Liver (tissue), 9 donors: Measurements from ENCODE around the gene CDCA5. TPM values are rescaled to one million over a fixed set of nuclear protein-coding genes. Genes with fewer than 3 reads are reported as not detected.

Experiments used
- DNase-seq: peaks from one replicate; pipeline ENCODE4 v3.0.0-alpha.2; 2017; ENCODE audit warnings: low spot score
- H3K27ac ChIP-seq, 2 donors: one replicate each; pipeline ENCODE4 v1.7.0; 2013; ENCODE audit warnings: inconsistent platforms in 2 of 2, low read length in 2 of 2, control low read depth in 1 of 2, low read depth in 1 of 2, mild to moderate bottlenecking in 1 of 2
- H3K27me3 ChIP-seq, 4 donors: one replicate each; pipeline versions ENCODE4 v1.6.1 to v1.7.0; 2013; ENCODE audit warnings: low read length in 3 of 4, inconsistent platforms in 1 of 4, mild to moderate bottlenecking in 1 of 4, moderate library complexity in 1 of 4; ENCODE audit not compliant: control insufficient read depth in 4 of 4, insufficient read depth in 4 of 4
- H3K36me3 ChIP-seq, 4 donors: one replicate each; pipeline versions ENCODE4 v1.6.1 to v1.7.0; 2013; ENCODE audit warnings: low read length in 3 of 4, mild to moderate bottlenecking in 3 of 4, low read depth in 1 of 4, moderate library complexity in 1 of 4; ENCODE audit not compliant: control insufficient read depth in 4 of 4, insufficient read depth in 3 of 4
- H3K4me1 ChIP-seq, 4 donors: one replicate each; pipeline versions ENCODE4 v1.6.1 to v1.7.0; 2013; ENCODE audit warnings: low read length in 3 of 4, mild to moderate bottlenecking in 3 of 4, moderate library complexity in 1 of 4; ENCODE audit not compliant: control insufficient read depth in 4 of 4, insufficient read depth in 4 of 4
- H3K4me3 ChIP-seq, 3 donors: one replicate each; pipeline versions ENCODE4 v1.6.1 to v1.7.0; 2013; ENCODE audit warnings: low read length in 3 of 3, control low read depth in 1 of 3, low read depth in 1 of 3, mild to moderate bottlenecking in 1 of 3
- H3K9ac ChIP-seq, 2 donors: one replicate each; pipeline ENCODE4 v1.7.0; 2013; ENCODE audit warnings: low read length in 2 of 2, mild to moderate bottlenecking in 2 of 2, moderate library complexity in 2 of 2, control low read depth in 1 of 2, low read depth in 1 of 2
- H3K9me3 ChIP-seq, 4 donors: one replicate each; pipeline versions ENCODE4 v1.6.1 to v1.7.0; 2013; ENCODE audit warnings: low read length in 3 of 4; ENCODE audit not compliant: control insufficient read depth in 4 of 4
- ATF3 ChIP-seq: IDR thresholded peaks from 2 replicates; pipeline ENCODE4 v1.6.1; 2016; ENCODE audit warnings: antibody characterized with exemption
- CTCF ChIP-seq: fragments of 150-350 bp; IDR thresholded peaks from 2 replicates; pipeline ENCODE4 v1.5.1; 2017; ENCODE audit warnings: improper control_type of control experiment, low read depth, low read length; ENCODE audit not compliant: missing input control
- EGR1 ChIP-seq, 2 donors: IDR thresholded peaks; 2 replicates each; pipeline ENCODE4 v1.6.1; 2016 to 2018; ENCODE audit warnings: antibody characterized with exemption in 2 of 2, low read depth in 2 of 2
- FOXA1 ChIP-seq: IDR thresholded peaks from 2 replicates; pipeline ENCODE4 v1.6.1; 2016; ENCODE audit warnings: antibody characterized with exemption
- FOXA2 ChIP-seq: IDR thresholded peaks from 2 replicates; pipeline ENCODE4 v1.6.1; 2016; ENCODE audit warnings: antibody characterized with exemption
- GABPA ChIP-seq, 2 donors: IDR thresholded peaks in 1 of 2; conservative IDR thresholded peaks in 1 of 2; 2 replicates each; pipeline ENCODE4 v1.6.1; 2016; ENCODE audit warnings: antibody characterized with exemption in 2 of 2, mild to moderate bottlenecking in 1 of 2, moderate library complexity in 1 of 2
- HNF4A ChIP-seq, 2 donors: conservative IDR thresholded peaks; 2 replicates each; pipeline ENCODE4 v1.6.1; 2016; ENCODE audit warnings: antibody characterized with exemption in 2 of 2, mild to moderate bottlenecking in 2 of 2
- HNF4G ChIP-seq: IDR thresholded peaks from 2 replicates; pipeline ENCODE4 v1.6.1; 2016; ENCODE audit warnings: antibody characterized with exemption
- MAX ChIP-seq: IDR thresholded peaks from 2 replicates; pipeline ENCODE4 v1.6.1; 2016; ENCODE audit warnings: antibody characterized with exemption
- RAD21 ChIP-seq, 2 donors: IDR thresholded peaks; 2 replicates each; pipeline ENCODE4 v1.6.1; 2016; ENCODE audit warnings: antibody characterized with exemption in 2 of 2, mild to moderate bottlenecking in 2 of 2
- RXRA ChIP-seq, 2 donors: IDR thresholded peaks; 2 replicates each; pipeline ENCODE4 v1.6.1; 2017 to 2018; ENCODE audit warnings: antibody characterized with exemption in 2 of 2, mild to moderate bottlenecking in 1 of 2
- SP1 ChIP-seq: IDR thresholded peaks from 2 replicates; pipeline ENCODE4 v1.6.1; 2018; ENCODE audit warnings: antibody characterized with exemption, mild to moderate bottlenecking
- TAF1 ChIP-seq: conservative IDR thresholded peaks from 2 replicates; pipeline ENCODE4 v1.6.1; 2016; ENCODE audit warnings: antibody characterized with exemption, mild to moderate bottlenecking
- ZBTB33 ChIP-seq: IDR thresholded peaks from 2 replicates; pipeline ENCODE4 v1.6.1; 2016; ENCODE audit warnings: antibody characterized with exemption
- WGBS: extraction: QIAGEN DNeasy Blood & Tissue Kit; methylation state at CpG from one replicate; pipeline ENCODE4 v1.1.7; 2013; 5-methylcytosine and 5-hydroxymethylcytosine counted together
- polyA plus RNA-seq, 2 donors: library from polyadenylated mRNA; stranded (reverse) in 1 of 2; unstranded in 1 of 2; fragments of 200-250 nt in 1 of 2; fragments of >200 nt in 1 of 2; fragmentation: Nextera tagmentation in 1 of 2; extraction: Ambion mirVana in 1 of 2; gene quantifications; one replicate each; pipeline versions ENCODE4 v1.2.1 to v1.2.3, GENCODE V29; 2013 to 2015
- total RNA-seq, 2 donors: library from RNA; depleted of rRNA; stranded (reverse); fragments of >200 nt; gene quantifications; one replicate each; pipeline ENCODE4 v1.2.3, GENCODE V29; 2014
- donor health status: healthy.
- donor health status: healthy.
- donor health status: healthy.
- donor health status: healthy.
- donor health status: healthy.

The CDCA5 gene
- total and polyA plus RNA-seq, 4 donors: 0.17 to 12.0 (median 1.7) TPM

DNA sequence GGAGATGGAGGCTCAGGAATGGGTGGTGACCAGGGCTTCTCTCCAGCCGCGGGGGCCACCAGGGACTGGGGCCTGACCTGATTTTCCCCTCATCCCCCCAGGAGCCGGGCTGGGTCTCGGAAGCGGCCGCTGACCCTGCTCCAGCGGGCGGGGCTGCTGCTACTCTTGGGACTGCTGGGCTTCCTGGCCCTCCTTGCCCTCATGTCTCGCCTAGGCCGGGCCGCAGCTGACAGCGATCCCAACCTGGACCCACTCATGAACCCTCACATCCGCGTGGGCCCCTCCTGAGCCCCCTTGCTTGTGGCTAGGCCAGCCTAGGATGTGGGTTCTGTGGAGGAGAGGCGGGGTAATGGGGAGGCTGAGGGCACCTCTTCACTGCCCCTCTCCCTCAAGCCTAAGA is 4.0 kb upstream of the CDCA5 start:
- H3K4me3 ChIP-seq: no peak overlapping the region
- H3K27me3 ChIP-seq: no peaks in the 10 kb centered on the region
- peaks cover 5 to 39% (median 13%) of the 10 kb centered on the region in 4 donors for H3K36me3 ChIP-seq
- TF ChIP-seq ZBTB33: no peak
- no peak for TF ChIP-seq FOXA2
- H3K27ac ChIP-seq: no peak overlapping the region
- WGBS: 95% methylated on average over 15 of the region's 15 CpGs
- no peaks in the 10 kb centered on the region for H3K9me3 ChIP-seq
- H3K4me1 ChIP-seq: peaks cover 10 to 23% (median 18%) of the 10 kb centered on the region in 4 donors
- no peak for DNase-seq
- H3K9ac ChIP-seq: no peak overlapping the region

DNA sequence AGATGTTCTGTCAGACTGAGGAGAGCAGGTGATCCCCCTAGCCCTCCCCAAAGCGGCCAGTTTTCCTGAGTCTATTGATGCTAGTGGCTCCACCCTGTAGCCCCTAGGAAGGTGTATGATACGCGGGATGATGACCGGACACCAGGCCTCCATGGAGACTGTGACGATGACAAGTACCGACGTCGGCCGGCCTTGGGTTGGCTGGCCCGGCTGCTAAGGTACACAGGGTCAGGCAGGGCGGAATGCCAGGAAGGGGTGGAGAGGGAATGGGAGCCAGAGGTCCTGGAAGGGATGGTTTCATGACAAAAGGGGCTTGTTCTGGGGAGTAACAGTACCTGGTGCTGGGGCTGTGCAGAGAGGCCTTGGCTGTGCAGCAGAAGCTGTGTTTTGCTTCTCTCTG is 3.4 kb upstream of the CDCA5 start:
- DNase-seq: no peak
- H3K36me3 ChIP-seq: peaks cover 5 to 39% (median 13%) of the 10 kb centered on the region in 4 donors
- 91% methylated on average over 11 of the region's 11 CpGs for WGBS
- no peak overlapping the region for H3K27ac ChIP-seq
- H3K4me1 ChIP-seq: peaks cover 10 to 23% (median 18%) of the 10 kb centered on the region in 4 donors
- no peak overlapping the region for H3K9ac ChIP-seq
- no peaks in the 10 kb centered on the region for H3K9me3 ChIP-seq
- H3K4me3 ChIP-seq: no peak overlapping the region
- TF ChIP-seq FOXA1 (no peak), GABPA (IDR thresholded peaks at IDR 0.05 in 1 of 2, conservative IDR thresholded peaks at IDR 0.05 in 1 of 2) (no peak), TAF1 (no peak), ZBTB33 (no peak), CTCF (no peak), RXRA (IDR thresholded peaks at IDR 0.05) (no peak)
- no peaks in the 10 kb centered on the region for H3K27me3 ChIP-seq

DNA sequence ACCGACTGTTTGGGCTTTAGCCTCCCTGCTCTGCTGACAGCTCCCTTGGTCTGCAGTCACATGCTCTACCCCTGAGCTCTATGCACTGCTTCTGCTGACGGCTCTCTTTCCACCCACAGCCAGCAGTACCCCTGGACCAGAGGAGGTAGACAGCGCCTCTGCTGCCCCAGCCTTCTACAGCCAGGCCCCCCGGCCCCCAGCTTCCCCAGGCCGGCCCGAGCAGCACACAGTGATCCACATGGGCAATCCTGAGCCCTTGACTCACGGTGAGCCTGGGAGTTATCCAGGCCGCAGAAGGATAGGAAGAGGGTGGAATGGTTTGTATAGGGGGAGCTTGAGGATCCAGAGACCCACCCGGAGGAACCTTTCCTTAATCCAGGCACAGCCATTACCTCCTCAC is 3.0 kb upstream of the CDCA5 start:
- WGBS: 95% methylated on average over 9 of the region's 9 CpGs
- Histone ChIP-seq H3K27ac (no peak overlapping the region), H3K9ac (no peak overlapping the region), H3K9me3 (no peaks in the 10 kb centered on the region), H3K36me3 (peaks cover 5 to 39% (median 13%) of the 10 kb centered on the region in 4 donors), H3K4me1 (peaks cover 10 to 23% (median 18%) of the 10 kb centered on the region in 4 donors), H3K4me3 (no peak overlapping the region), H3K27me3 (no peaks in the 10 kb centered on the region)
- no peak for DNase-seq
- no peak for TF ChIP-seq SP1
- no peak for TF ChIP-seq CTCF
- no peak for TF ChIP-seq EGR1 (IDR thresholded peaks at IDR 0.05; ENCODE audit: low read depth in 2 of 2)
- TF ChIP-seq HNF4A (conservative IDR thresholded peaks at IDR 0.05): no peak
- no peak for TF ChIP-seq RAD21 (IDR thresholded peaks at IDR 0.05)
- TF ChIP-seq ZBTB33: no peak
- no peak for TF ChIP-seq FOXA2
- no peak for TF ChIP-seq MAX
- TF ChIP-seq HNF4G: no peak
- no peak for TF ChIP-seq FOXA1
- TF ChIP-seq TAF1: no peak
- no peak for TF ChIP-seq ATF3
